ENCODE results near the gene BMP2K. TPM values are rescaled to one million over a fixed set of nuclear protein-coding genes. Genes with fewer than 3 reads are reported as not detected.
"Not testable (repeated sequence)": the region's sequence is repeated elsewhere in the genome, so short reads cannot be mapped to it uniquely, and the experiment has no call there.

Gene BMP2K
- polyA plus RNA-seq, 4 donors, result 21.3 to 28.0 (median 25.2) TPM

GRCh38 chr4:78845472-78845871 lies 69.3 kb downstream of the BMP2K start:
- DNase-seq (ENCODE audit: low read depth in 4 of 4, low spot score in 3 of 4), result no peak

DNA sequence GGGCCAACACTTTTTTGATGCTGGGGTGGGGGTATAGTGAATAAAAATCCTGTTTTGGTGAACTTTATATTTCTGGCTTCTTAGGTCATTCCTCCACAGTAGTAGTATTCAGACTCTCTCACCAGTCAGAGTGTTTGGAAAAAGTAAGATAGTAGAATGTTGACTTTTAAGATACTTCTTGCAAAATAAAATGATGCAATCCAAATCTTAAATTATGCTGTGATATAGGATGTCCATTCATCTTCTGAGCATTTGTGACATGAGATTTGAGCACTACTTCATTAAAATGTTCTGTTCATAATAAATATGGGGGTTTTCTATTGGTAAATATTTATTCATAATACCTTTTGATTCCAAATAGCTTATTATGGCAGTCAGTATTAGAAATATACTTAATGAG lies 70.1 kb downstream of the BMP2K start:
- DNase-seq (ENCODE audit: low read depth in 4 of 4, low spot score in 3 of 4), result no peak

- DNase-seq (ENCODE audit: low read depth in 4 of 4, low spot score in 3 of 4), result peak in 1 of 4 donors; percentile 12
Observed at GRCh38 chr4:78862314-78862737, 86.2 kb downstream of the BMP2K start.

- no peak for DNase-seq (ENCODE audit: low read depth in 4 of 4, low spot score in 3 of 4)
Observed at GRCh38 chr4:78863254-78863869, 87.2 kb downstream of the BMP2K start.

GRCh38 chr4:78863991-78864390 lies 87.8 kb downstream of the BMP2K start:
- no peak for DNase-seq (ENCODE audit: low read depth in 4 of 4, low spot score in 3 of 4)

- DNase-seq (ENCODE audit: low read depth in 4 of 4, low spot score in 3 of 4), result peak; percentile 38 to 66 (median 60)
Observed at GRCh38 chr4:78864405-78865024, 88.4 kb downstream of the BMP2K start.

DNA sequence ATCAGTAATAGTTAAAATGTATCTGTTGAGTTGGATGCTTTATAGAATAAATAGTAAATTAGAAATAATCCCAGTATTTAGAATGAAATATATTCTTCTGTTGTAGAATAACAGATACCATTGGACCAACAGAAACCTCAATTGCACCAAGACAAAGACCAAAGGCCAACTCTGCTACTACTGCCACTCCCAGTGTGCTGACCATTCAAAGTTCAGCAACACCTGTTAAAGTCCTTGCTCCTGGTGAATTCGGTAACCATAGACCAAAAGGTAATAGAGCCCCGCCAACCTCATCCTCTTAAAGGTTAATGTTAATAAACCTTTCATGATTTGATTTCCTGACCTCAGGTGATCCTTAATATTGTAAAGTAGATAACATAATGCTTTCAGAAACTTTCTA lies 89.3 kb downstream of the BMP2K start:
- DNase-seq (ENCODE audit: low read depth in 4 of 4, low spot score in 3 of 4), result no peak

GRCh38 chr4:78868712-78869111 lies 92.6 kb downstream of the BMP2K start:
- not testable (repeated sequence) for DNase-seq (ENCODE audit: low read depth in 4 of 4, low spot score in 3 of 4)

GRCh38 chr4:78870056-78870455 lies 93.9 kb downstream of the BMP2K start:
- DNase-seq (ENCODE audit: low read depth in 4 of 4, low spot score in 3 of 4), result no peak

- no peak for DNase-seq (ENCODE audit: low read depth in 4 of 4, low spot score in 3 of 4)
Observed at GRCh38 chr4:78876568-78877320, 100.6 kb downstream of the BMP2K start.

- DNase-seq (ENCODE audit: low read depth in 4 of 4, low spot score in 3 of 4), result no peak
Observed at GRCh38 chr4:78878031-78878430, 101.9 kb downstream of the BMP2K start.

- no peak for DNase-seq (ENCODE audit: low read depth in 4 of 4, low spot score in 3 of 4)
Observed at GRCh38 chr4:78880874-78881492, 104.8 kb downstream of the BMP2K start.

DNA sequence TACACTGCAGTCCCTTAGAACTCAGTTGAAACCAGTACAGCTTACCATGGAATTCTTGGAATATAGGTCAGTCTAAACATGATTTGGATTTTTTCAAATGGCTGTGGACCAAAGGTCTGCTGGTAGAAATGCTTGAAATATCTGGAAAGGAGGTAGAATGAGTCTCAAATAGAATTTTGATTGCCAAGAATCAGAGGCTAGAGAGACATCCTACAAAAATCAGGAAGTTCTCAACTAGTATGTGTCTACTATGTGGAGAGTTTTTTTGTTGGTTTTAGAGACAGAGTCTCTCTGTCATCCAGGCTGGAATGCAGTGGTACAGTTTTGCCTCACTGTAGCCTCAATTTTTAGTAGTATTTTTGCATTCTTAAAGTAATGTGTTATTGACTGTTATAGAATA lies 109.4 kb downstream of the BMP2K start:
- DNase-seq (ENCODE audit: low read depth in 4 of 4, low spot score in 3 of 4), result no peak

DNA sequence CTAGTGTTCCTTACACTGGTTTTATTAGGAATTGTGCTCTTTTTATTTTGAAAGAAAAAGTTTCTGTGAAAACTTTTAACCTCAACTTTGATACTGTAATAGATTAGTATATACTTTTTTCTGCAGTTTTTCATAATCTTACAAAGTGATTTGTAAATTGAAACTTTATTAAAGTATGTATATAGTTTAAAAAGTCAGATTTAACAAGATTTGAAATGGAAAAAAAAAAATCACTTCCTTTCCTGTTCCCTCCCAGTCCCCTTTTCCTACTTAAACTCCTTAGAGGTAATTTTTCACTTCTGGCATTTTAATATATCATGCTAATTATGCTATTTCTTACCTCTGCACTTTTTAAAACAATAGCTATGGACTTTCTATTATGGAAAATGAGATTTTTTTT lies 113.8 kb downstream of the BMP2K start:
- DNase-seq (ENCODE audit: low read depth in 4 of 4, low spot score in 3 of 4), result no peak

DNA sequence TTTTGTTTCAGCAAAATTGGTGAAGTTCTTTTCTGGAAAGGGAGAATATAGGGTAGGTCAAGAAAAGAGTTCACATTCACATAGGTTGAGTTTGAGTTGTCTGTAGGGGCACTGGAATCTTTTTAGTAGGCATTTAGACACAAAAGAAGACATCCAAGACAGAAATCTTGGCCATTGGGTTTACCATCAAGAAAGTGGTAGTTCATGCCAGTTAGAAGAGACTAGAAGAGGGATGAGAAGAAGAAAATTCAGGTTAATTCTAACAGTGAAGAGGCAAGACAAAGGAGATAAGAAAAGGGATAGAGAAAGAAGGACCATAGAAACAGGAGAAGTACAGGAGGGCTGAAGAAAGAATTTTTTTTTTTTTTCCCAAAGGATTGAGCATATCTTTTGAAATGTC lies 123.2 kb downstream of the BMP2K start:
- DNase-seq (ENCODE audit: low read depth in 4 of 4, low spot score in 3 of 4), result no peak

GRCh38 chr4:78901882-78902281 lies 125.7 kb downstream of the BMP2K start:
- no peak for DNase-seq (ENCODE audit: low read depth in 4 of 4, low spot score in 3 of 4)

DNA sequence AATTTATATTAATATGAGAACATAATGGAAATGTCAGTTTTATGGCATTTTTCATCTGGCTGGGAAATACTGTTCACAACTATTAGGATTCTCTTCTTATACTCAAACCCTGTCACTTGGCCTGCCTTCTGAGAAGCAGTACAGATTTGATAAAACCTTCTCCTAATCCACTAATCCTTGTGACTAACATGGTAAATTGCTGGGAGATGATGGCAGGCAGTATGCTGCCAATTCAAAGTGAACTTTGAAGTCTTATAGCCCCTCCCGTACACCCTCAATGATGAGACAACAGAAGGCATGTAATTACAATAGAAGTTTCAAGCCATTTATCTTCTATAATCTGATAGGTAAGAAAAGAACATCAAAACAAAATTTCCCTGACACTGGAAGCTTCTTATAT lies 126.1 kb downstream of the BMP2K start:
- DNase-seq (ENCODE audit: low read depth in 4 of 4, low spot score in 3 of 4), result no peak

- no peak for DNase-seq (ENCODE audit: low read depth in 4 of 4, low spot score in 3 of 4)
Observed at GRCh38 chr4:78904143-78904542, 128.0 kb downstream of the BMP2K start.

GRCh38 chr4:78907638-78908037 lies 131.5 kb downstream of the BMP2K start:
- DNase-seq (ENCODE audit: low read depth in 4 of 4, low spot score in 3 of 4), result no peak

- DNase-seq (ENCODE audit: low read depth in 4 of 4, low spot score in 3 of 4), result not testable (repeated sequence)
Observed at GRCh38 chr4:78908974-78909373, 132.8 kb downstream of the BMP2K start.

- no peak for DNase-seq (ENCODE audit: low read depth in 4 of 4, low spot score in 3 of 4)
Observed at GRCh38 chr4:78910612-78911011, 134.5 kb downstream of the BMP2K start.

Data from left renal pelvis (tissue), 4 donors.